Psoas muscle (tissue), 8 donors: ENCODE data around the gene KRT1. TPM values are rescaled to one million over a fixed set of nuclear protein-coding genes. Genes with fewer than 3 reads are reported as not detected.

ENCODE experiments used
- ATAC-seq, 4 donors: fragments of 200-7000 bp; cut with Tn5 transposase; one replicate each; pipeline ENCODE4 v1.9.1; 2020; ENCODE audit warnings: moderate library complexity in 3 of 4, mild to moderate bottlenecking in 2 of 4
- DNase-seq, 2 donors: peaks; one replicate each; pipeline ENCODE4 v3.0.0-alpha.2; 2020
- H3K27ac ChIP-seq: fragments of 200-600 bp; one replicate; pipeline ENCODE4 v1.8.0; 2022
- H3K27me3 ChIP-seq, 3 donors: fragments of 200-600 bp in 1 of 3; one replicate each; pipeline versions ENCODE4 v1.6.1 to v1.8.0; 2013 to 2022; ENCODE audit warnings: low read length in 2 of 3, mild to moderate bottlenecking in 2 of 3, moderate library complexity in 1 of 3; ENCODE audit not compliant: insufficient read depth in 3 of 3
- H3K36me3 ChIP-seq, 2 donors: fragments of 200-600 bp in 1 of 2; one replicate each; pipeline versions ENCODE4 v1.6.1 to v1.8.0; 2013 to 2022; ENCODE audit warnings: low read depth in 1 of 2, mild to moderate bottlenecking in 1 of 2, moderate library complexity in 1 of 2; ENCODE audit not compliant: insufficient read depth in 1 of 2
- H3K4me1 ChIP-seq: fragments of 200-600 bp; one replicate; pipeline ENCODE4 v1.8.0; 2022
- H3K4me3 ChIP-seq: fragments of 200-600 bp; one replicate; pipeline ENCODE4 v1.8.0; 2022; ENCODE audit warnings: mild to moderate bottlenecking
- H3K9me3 ChIP-seq: fragments of 200-600 bp; one replicate; pipeline ENCODE4 v1.8.0; 2022
- CTCF ChIP-seq: fragments of 200-600 bp; IDR thresholded peaks from one replicate; pipeline ENCODE4 v1.8.0; 2022; ENCODE audit warnings: antibody characterized with exemption
- WGBS, 3 donors: extraction: QIAGEN DNeasy Blood & Tissue Kit; methylation state at CpG; one replicate each; pipeline versions ENCODE4 v1.1.6 to v1.1.7; 2013; 5-methylcytosine and 5-hydroxymethylcytosine counted together
- intact Hi-C, 2 donors: fragments of 100-400 bp; cut with DNase I; formaldehyde crosslinking; loops; one replicate each; pipeline versions ENCODE4 v1.11.0 to v1.14.2; 2022
- polyA plus RNA-seq, 3 donors: library from polyadenylated mRNA; stranded (reverse); fragments of 200-250 nt; gene quantifications; one replicate each; pipeline ENCODE4 v1.2.3, GENCODE V29; 2013
- total RNA-seq, 4 donors: library from RNA; stranded (reverse); fragmentation: NEBNext Ultra II Directional in 2 of 4; extraction: Animal tissue kit (Norgen Biotek cat#: 25700) in 2 of 4; gene quantifications; one replicate each; pipeline versions ENCODE4 v1.2.1 to v1.2.4, GENCODE V29; 2021 to 2023
- donor health status: healthy with polysubstance abuse.
- donor health status: DM: no; HTN: no; CAD: no; lungs with moderate emphysema.
- donor health status: Bipolar disorder and iron deficiency.
- donor health status: healthy.
- donor health status: DM: yes; HTN: yes; CAD: no.
- donor health status: DM: no; HTN: no; CAD: no.
- donor health status: DM: no; HTN: no; CAD: no.
- donor health status: DM: yes; HTN: yes; CAD: no.

The KRT1 gene
- total and polyA plus RNA-seq, 7 donors = 0.13 to 1.1 (median 0.20) TPM; not detected in 3

- Histone ChIP-seq H3K36me3 (no peaks in the 10 kb centered on the region), H3K9me3 (no peaks in the 10 kb centered on the region), H3K27me3 (peaks cover 0 to 10% (median 10%) of the 10 kb centered on the region in 3 donors), H3K27ac (no peak overlapping the region), H3K4me1 (no peaks in the 10 kb centered on the region), H3K4me3 (no peak overlapping the region)
- no peak for TF ChIP-seq CTCF
- intact Hi-C loops = no loop called here
- DNase-seq = no peak
- no peak for ATAC-seq
- WGBS, 3 donors = 81 to 88% (median 82%) methylated on average over 6 of the region's 6 CpGs
Measured at GRCh38 chr12:52644078-52644415, 36.2 kb downstream of the KRT1 start.

- DNase-seq (no peak), ATAC-seq (no peak)
- H3K4me3 ChIP-seq = no peak overlapping the region
- H3K27ac ChIP-seq = no peak overlapping the region
- peaks cover 0 to 10% (median 10%) of the 10 kb centered on the region in 3 donors for H3K27me3 ChIP-seq
- H3K36me3 ChIP-seq = no peaks in the 10 kb centered on the region
- H3K4me1 ChIP-seq = no peaks in the 10 kb centered on the region
- no peaks in the 10 kb centered on the region for H3K9me3 ChIP-seq
- 82 to 91% (median 88%) methylated on average over 10 of the region's 10 CpGs for WGBS, 3 donors
- intact Hi-C loops = no loop called here
- no peak for TF ChIP-seq CTCF
Measured at GRCh38 chr12:52643233-52644077, 36.8 kb downstream of the KRT1 start.

- DNase-seq = no peak
- no peaks in the 10 kb centered on the region for H3K36me3 ChIP-seq
- no peak overlapping the region for H3K4me3 ChIP-seq
- no peak overlapping the region for H3K27ac ChIP-seq
- no peak for TF ChIP-seq CTCF
- intact Hi-C loops = no loop called here
- 70 to 78% (median 74%) methylated on average over 4 of the region's 4 CpGs for WGBS, 3 donors
- H3K4me1 ChIP-seq = no peaks in the 10 kb centered on the region
- ATAC-seq = no peak
- H3K27me3 ChIP-seq = peaks cover 0 to 10% (median 3%) of the 10 kb centered on the region in 3 donors
- no peaks in the 10 kb centered on the region for H3K9me3 ChIP-seq
Measured at GRCh38 chr12:52641468-52641867, 38.7 kb downstream of the KRT1 start.

- no peak for DNase-seq
- H3K27ac ChIP-seq = no peak overlapping the region
- intact Hi-C loops = no loop called here
- WGBS, 3 donors = 60 to 65% (median 65%) methylated on average over 4 of the region's 4 CpGs
- H3K36me3 ChIP-seq = no peaks in the 10 kb centered on the region
- TF ChIP-seq CTCF = no peak
- no peaks in the 10 kb centered on the region for H3K4me1 ChIP-seq
- no peak overlapping the region for H3K4me3 ChIP-seq
- H3K9me3 ChIP-seq = no peaks in the 10 kb centered on the region
- peaks cover 0 to 10% (median 0%) of the 10 kb centered on the region in 3 donors for H3K27me3 ChIP-seq
- no peak for ATAC-seq
Measured at GRCh38 chr12:52637299-52637698, 42.9 kb downstream of the KRT1 start.
